Immature natural killer cell (primary cell): ENCODE data around the gene OPHN1. TPM values are rescaled to one million over a fixed set of nuclear protein-coding genes. Genes with fewer than 3 reads are reported as not detected.
"Not testable (repeated sequence)": the region's sequence is repeated elsewhere in the genome, so short reads cannot be mapped to it uniquely, and the experiment has no call there.

Experiments
- DNase-seq, 3 donors: peaks; one replicate each; pipeline ENCODE4 v3.0.0; 2022; ENCODE audit warnings: mixed read lengths in 1 of 3
- H3K27ac Mint-ChIP-seq, 6 donors: one replicate each; pipeline ENCODE4 v1.8.0; 2020; ENCODE audit warnings: mixed read lengths in 6 of 6, mild to moderate bottlenecking in 5 of 6, inconsistent platforms in 4 of 6, moderate library complexity in 3 of 6
- H3K27me3 Mint-ChIP-seq, 3 donors: one replicate each; pipeline ENCODE4 v1.8.0; 2020 to 2021; ENCODE audit warnings: low read depth in 3 of 3, mild to moderate bottlenecking in 3 of 3, mixed read lengths in 3 of 3, moderate library complexity in 3 of 3, inconsistent platforms in 1 of 3
- H3K36me3 Mint-ChIP-seq, 3 donors: one replicate each; pipeline ENCODE4 v1.8.0; 2020; ENCODE audit warnings: mixed read lengths in 3 of 3, inconsistent platforms in 2 of 3, mild to moderate bottlenecking in 2 of 3
- H3K4me1 Mint-ChIP-seq, 2 donors: one replicate each; pipeline ENCODE4 v1.8.0; 2020; ENCODE audit warnings: inconsistent platforms in 2 of 2, mild to moderate bottlenecking in 2 of 2, mixed read lengths in 2 of 2, moderate library complexity in 1 of 2
- H3K4me3 Mint-ChIP-seq, 5 donors: one replicate each; pipeline ENCODE4 v1.8.0; 2020; ENCODE audit warnings: mild to moderate bottlenecking in 5 of 5, mixed read lengths in 5 of 5, inconsistent platforms in 3 of 5, moderate library complexity in 3 of 5
- H3K9me3 Mint-ChIP-seq, 6 donors: one replicate each; pipeline ENCODE4 v1.8.0; 2020; ENCODE audit warnings: mild to moderate bottlenecking in 6 of 6, mixed read lengths in 6 of 6, inconsistent platforms in 4 of 6, moderate library complexity in 3 of 6
- polyA plus RNA-seq, 3 donors: library from polyadenylated mRNA; unstranded; fragments of 300-500 nt; fragmentation: Illumina TruSeq; gene quantifications; one replicate each; pipeline ENCODE4 v1.2.3, GENCODE V29; 2021

Gene OPHN1
- polyA plus RNA-seq, 3 donors from 2014 or later = 0.31 to 0.49 TPM; not detected in 1

DNA sequence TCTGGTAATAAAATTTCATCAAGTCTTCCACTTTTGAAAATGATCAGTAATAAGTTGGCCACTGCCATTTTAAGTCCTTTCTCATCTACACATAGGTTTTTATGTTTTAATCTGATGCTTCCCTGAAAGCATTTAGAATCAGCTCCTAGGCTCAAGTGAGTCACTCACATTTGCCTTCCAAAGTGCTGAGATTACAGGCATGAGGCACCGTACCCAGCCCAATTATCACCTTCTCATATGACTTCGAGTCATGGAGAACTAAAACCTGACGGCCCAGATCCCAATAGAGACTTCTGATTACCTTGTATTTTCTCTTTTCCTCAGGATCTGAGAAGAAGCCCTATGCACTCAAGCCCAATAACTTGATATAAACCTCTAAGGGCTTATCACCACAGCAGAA, 140.8 kb downstream of the OPHN1 start:
- Mint-ChIP-seq H3K27ac (no peak overlapping the region), H3K9me3 (peaks cover 0 to 2% (median 0%) of the 10 kb centered on the region in 6 donors)

DNA sequence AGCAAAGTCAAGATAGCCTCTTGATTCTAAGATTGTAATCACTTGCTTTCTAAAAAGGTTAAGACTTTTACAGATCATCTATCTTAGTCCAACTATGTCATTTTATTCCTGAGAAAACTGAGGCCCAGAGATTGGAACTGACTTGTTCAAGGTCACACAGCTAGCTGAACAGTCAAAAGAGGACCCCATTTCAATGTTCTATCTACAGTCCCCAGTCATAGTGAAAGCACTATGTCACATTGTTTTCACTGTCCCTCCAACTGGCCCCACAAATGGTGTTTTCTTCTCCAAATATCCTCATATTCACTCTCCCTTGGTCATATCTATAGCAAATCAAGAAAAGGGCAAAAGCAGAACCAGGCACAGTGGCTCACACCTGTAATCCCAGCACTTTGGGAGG, 145.2 kb downstream of the OPHN1 start:
- H3K4me1 Mint-ChIP-seq = peaks cover 56 to 62% of the 10 kb centered on the region in 2 donors
- peak overlapping the region in 1 of 5 donors; percentile 77 for H3K4me3 Mint-ChIP-seq
- peaks cover 0 to 2% (median 0%) of the 10 kb centered on the region in 6 donors for H3K9me3 Mint-ChIP-seq
- no peak for DNase-seq
- H3K27me3 Mint-ChIP-seq = peaks cover 3 to 5% (median 5%) of the 10 kb centered on the region in 3 donors
- no peaks in the 10 kb centered on the region for H3K36me3 Mint-ChIP-seq
- H3K27ac Mint-ChIP-seq = peak overlapping the region in 1 of 6 donors; percentile 68

More for the DNA sequence above, 140.8 kb downstream of the OPHN1 start:
- Mint-ChIP-seq H3K4me1 (peaks cover 16 to 20% of the 10 kb centered on the region in 2 donors), H3K4me3 (no peak overlapping the region), H3K27me3 (peaks cover 0 to 2% (median 0%) of the 10 kb centered on the region in 3 donors), H3K36me3 (no peaks in the 10 kb centered on the region)
- DNase-seq = no peak

DNA sequence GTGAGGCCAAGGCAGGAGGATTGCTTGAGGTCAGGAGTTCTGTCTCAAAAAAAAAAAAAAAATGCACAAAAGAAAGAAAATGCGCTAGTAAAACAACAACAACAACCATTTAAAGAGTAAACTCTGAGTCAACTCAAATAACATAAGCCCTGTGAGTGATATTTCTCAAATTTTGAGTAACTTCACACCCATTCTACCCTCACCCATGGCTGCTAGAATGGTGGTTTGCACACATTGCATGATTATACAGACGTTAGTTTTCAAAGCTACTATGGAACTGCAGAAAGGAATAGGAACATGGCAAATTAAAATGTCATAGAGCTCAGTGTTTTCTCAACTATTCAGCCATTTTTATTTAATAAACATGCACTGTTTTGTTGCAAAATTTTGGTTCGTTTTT, 145.9 kb downstream of the OPHN1 start:
- peak overlapping the region in 4 of 6 donors; percentile 0 to 77 (median 36) for H3K27ac Mint-ChIP-seq
- no peaks in the 10 kb centered on the region for H3K36me3 Mint-ChIP-seq
- peaks cover 60 to 69% of the 10 kb centered on the region in 2 donors for H3K4me1 Mint-ChIP-seq
- H3K9me3 Mint-ChIP-seq = peaks cover 0 to 2% (median 0%) of the 10 kb centered on the region in 6 donors
- DNase-seq = peak; percentile 35 to 49 (median 48)
- H3K27me3 Mint-ChIP-seq = peaks cover 5 to 6% (median 5%) of the 10 kb centered on the region in 3 donors
- H3K4me3 Mint-ChIP-seq = peak overlapping the region; percentile 9 to 77 (median 52)

DNA sequence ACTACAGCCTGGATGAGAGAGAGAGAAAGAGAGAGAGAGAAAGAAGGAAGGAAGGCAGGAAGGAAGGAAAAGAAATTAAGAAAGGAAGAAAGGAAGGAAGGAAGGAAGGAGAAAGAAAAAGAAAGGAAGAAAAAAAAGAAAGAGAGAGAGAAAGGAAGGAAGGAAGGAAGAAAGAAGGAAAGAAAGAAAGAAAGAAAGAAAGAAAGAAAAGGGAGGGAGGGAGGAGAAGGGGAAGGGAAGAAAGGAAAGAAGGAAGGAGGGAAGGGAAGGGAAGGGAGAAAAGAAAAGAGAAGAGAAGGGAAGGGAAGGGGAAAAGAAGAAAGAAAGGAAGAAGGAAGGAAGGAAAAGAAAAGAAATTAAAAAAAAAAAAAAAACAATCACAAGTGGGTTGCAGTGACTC, 146.3 kb downstream of the OPHN1 start:
- no peak for DNase-seq
- Mint-ChIP-seq H3K4me3 (peak overlapping the region; percentile 7 to 77 (median 52)), H3K36me3 (no peaks in the 10 kb centered on the region), H3K27me3 (peaks cover 5 to 6% (median 5%) of the 10 kb centered on the region in 3 donors), H3K4me1 (peaks cover 60 to 70% of the 10 kb centered on the region in 2 donors), H3K27ac (peak overlapping the region in 4 of 6 donors; percentile 5 to 77 (median 50)), H3K9me3 (peaks cover 0 to 2% (median 0%) of the 10 kb centered on the region in 6 donors)

DNA sequence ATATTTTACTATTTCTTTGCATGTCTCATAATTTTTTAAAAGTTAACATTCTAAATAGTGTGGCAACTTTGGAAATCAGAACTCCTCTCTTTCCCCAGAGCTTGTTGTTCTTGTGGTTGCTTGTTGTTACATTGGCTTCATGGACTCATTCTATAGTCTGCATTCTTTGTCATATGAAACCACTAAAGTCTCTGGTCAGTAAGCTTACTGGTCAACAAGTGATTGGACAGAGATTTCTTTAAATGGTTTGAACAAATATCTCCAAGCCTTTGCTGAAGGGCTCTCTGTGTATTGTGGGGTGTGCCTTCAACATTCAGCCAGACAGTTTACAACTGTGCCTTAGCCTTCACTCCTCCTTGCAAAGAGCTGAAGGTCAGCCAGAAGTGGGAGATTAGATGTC, 147.2 kb downstream of the OPHN1 start:
- no peak overlapping the region for H3K4me3 Mint-ChIP-seq
- DNase-seq = no peak
- H3K36me3 Mint-ChIP-seq = no peaks in the 10 kb centered on the region
- peaks cover 5 to 7% (median 6%) of the 10 kb centered on the region in 3 donors for H3K27me3 Mint-ChIP-seq
- H3K9me3 Mint-ChIP-seq = peaks cover 0 to 2% (median 0%) of the 10 kb centered on the region in 6 donors
- H3K27ac Mint-ChIP-seq = peak overlapping the region in 1 of 6 donors; percentile 59
- H3K4me1 Mint-ChIP-seq = peaks cover 55 to 61% of the 10 kb centered on the region in 2 donors

DNA sequence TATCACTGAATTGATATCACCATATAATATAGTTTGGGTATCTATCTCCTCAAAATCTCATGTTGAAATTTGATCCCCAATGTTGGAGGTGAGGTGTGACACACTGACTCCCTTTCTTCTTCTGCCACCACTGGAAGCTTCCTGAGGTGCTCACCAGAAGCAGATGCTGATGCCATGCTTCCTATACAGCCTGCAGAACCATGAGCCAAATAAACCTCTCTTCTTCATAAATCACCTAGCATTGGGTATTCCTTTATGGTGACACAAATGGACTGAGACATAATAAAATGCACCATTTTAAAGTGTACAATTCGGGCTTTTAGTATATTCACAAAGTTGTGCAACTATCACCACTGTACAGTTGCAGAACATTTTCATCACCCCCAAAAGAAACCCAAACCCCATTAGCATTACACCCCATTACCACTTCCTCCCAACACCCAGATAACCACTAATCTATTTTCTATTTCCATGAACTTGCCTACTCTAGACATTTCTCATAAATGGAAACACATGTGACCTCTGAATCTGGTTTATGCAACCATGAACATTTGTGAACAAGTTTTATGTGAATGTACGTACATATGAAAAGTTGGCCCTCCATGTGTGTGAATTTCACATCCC, 148.9 kb downstream of the OPHN1 start:
- DNase-seq = peak; percentile 31 to 55 (median 41)
- H3K4me1 Mint-ChIP-seq = peaks cover 55 to 61% of the 10 kb centered on the region in 2 donors

DNA sequence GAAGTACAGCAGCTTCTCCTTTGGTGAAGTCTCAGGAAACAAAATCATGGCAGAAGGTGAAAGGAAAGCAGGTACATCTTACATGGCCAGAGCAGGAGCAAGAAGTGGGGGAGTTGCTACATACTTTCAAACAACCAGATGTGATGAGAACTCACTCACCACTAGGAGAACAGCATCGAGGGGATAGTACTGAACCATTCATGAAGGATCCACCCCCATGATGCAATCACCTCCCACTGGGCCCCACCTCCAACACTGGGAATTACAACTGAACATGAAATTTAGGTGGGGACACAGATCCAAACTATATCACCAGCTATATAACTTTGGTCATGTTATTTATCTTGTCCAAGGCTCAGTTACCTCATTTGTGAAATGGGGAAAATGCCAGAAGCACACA, 159.4 kb downstream of the OPHN1 start:
- no peak for DNase-seq
- H3K36me3 Mint-ChIP-seq = no peaks in the 10 kb centered on the region
- H3K27ac Mint-ChIP-seq = no peak overlapping the region

More for the DNA sequence above, 148.9 kb downstream of the OPHN1 start:
- H3K36me3 Mint-ChIP-seq = peaks cover 0 to 3% (median 0%) of the 10 kb centered on the region in 3 donors
- peaks cover 0 to 2% (median 0%) of the 10 kb centered on the region in 6 donors for H3K9me3 Mint-ChIP-seq
- peaks cover 5 to 7% (median 6%) of the 10 kb centered on the region in 3 donors for H3K27me3 Mint-ChIP-seq
- H3K4me3 Mint-ChIP-seq = peak overlapping the region; percentile 18 to 70 (median 64)
- peak overlapping the region in 4 of 6 donors; percentile 5 to 39 (median 19) for H3K27ac Mint-ChIP-seq

DNA sequence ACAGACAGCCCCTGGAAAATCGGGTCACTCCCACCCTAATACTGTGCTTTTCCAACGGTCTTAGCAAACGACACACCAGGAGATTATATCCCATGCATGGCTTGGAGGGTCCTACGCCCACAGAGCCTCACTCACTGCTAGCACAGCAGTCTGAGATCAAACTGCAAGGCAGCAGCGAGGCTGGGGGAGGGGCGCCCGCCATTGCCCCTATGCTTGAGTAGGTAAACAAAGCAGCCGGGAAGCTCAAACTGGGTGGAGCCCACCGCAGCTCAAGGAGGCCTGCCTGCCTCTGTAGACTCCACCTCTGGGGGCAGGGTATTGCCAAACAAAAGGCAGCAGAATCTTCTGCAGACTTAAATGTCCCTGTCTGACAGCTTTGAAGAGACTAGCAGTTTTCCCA, 168.5 kb downstream of the OPHN1 start:
- DNase-seq, H3K4me1 Mint-ChIP-seq, H3K36me3 Mint-ChIP-seq, H3K27ac Mint-ChIP-seq, H3K4me3 Mint-ChIP-seq, H3K9me3 Mint-ChIP-seq: not testable (repeated sequence)
- H3K27me3 Mint-ChIP-seq = peaks cover 0 to 19% (median 6%) of the 10 kb centered on the region in 3 donors

More for the DNA sequence above, 159.4 kb downstream of the OPHN1 start:
- no peak overlapping the region for H3K4me3 Mint-ChIP-seq
- H3K27me3 Mint-ChIP-seq = peaks cover 2 to 4% (median 2%) of the 10 kb centered on the region in 3 donors
- H3K4me1 Mint-ChIP-seq = no peaks in the 10 kb centered on the region
- no peaks in the 10 kb centered on the region for H3K9me3 Mint-ChIP-seq

DNA sequence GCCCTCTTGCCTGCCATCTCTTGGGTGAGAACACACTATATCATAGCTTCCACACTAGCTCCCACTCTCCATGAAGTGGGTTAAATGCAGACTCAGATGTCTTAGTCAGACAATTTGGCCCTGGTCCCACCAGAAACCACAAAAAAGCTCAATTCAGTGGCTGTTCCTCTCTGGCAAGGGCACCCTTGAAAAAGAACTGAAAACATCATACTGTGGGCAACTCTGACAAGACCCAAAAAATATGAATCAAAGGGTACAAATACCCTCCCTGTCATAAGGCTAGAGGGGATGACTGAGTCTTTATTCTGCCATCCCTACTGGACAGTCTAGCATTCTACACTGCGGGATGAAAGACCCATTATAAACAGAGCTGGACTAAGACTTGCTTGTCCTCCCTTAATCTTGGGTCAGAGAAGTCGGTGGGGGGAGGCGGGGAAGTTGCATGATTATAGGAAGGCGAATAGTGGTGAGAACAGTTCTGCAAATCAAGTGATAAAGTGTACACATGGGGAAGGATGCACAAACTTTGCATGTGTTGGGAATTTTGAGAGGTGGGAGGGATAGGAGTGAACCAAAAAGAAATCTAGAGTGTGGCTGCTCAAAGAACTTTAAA, 172.1 kb downstream of the OPHN1 start:
- Mint-ChIP-seq H3K9me3 (no peaks in the 10 kb centered on the region), H3K36me3 (peaks cover 0 to 8% (median 0%) of the 10 kb centered on the region in 3 donors), H3K27ac (no peak overlapping the region), H3K4me1 (no peaks in the 10 kb centered on the region), H3K4me3 (no peak overlapping the region), H3K27me3 (peaks cover 0 to 24% (median 2%) of the 10 kb centered on the region in 3 donors)
- no peak for DNase-seq

DNA sequence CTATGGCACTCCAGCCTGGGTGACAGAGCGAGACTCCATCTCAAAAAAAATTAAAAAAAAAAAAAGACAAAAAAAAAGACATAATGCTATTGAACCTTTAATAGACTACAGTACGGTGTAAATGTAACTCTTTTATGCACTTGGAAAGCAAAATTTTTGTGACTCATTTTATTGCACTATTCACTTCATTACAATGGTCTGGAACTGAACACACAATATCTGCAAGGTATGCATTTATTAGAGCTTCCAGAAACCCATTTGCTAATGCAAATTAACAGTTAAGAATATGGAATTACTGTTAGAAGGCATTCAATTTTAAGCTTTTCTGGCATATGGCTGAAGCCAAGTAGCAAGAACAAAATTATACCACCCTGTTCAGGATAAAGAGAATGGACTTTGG, 176.3 kb downstream of the OPHN1 start:
- H3K4me3 Mint-ChIP-seq = no peak overlapping the region
- H3K27me3 Mint-ChIP-seq = peaks cover 0 to 20% (median 4%) of the 10 kb centered on the region in 3 donors
- peaks cover 0 to 8% (median 0%) of the 10 kb centered on the region in 3 donors for H3K36me3 Mint-ChIP-seq
- H3K27ac Mint-ChIP-seq = no peak overlapping the region
- H3K9me3 Mint-ChIP-seq = no peaks in the 10 kb centered on the region
- H3K4me1 Mint-ChIP-seq = no peaks in the 10 kb centered on the region
- DNase-seq = no peak

DNA sequence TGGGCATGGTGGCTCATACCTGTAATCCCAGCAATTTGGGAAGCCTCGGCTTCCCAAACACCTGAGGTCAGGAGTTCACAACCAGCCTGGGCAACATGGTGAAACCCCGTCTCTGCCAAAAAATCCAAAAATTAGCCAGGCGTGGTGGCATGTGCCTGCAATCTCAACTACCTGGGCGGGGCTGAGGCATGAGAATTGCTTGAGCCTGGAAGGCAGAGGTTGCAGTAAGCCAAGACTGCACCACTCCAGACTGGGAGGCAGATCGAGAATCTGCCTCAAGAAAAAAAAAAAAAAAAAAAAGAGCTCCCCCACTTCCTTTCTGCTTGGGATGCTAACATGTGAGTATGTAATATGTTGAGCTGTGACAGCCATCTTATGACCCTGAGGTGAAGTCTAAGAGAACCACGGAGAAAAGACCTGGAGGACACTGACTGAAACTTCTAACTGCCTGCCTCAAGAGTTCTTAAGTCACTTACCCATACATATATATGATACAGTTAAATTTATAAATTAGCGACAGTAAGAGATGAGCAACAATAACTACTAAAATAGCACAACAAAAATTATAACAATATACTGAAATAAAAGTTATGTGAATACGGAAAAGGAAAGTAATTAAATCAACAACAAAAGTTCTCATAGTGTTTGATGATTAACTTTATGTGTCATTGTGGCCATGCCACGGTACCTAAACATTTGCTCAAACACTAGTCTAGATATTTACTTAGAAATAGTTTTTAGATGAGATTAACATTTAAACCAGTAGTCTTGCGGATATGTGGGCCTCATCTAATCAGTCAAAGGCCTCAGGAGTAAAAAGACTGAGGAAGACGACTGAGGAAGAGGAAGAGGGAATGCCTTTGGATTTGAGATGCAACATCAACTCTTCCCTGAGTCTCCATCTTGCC, 178.3 kb downstream of the OPHN1 start:
- no peak overlapping the region for H3K4me3 Mint-ChIP-seq
- DNase-seq = no peak
- no peaks in the 10 kb centered on the region for H3K4me1 Mint-ChIP-seq
- H3K36me3 Mint-ChIP-seq = no peaks in the 10 kb centered on the region
- peaks cover 0 to 16% (median 2%) of the 10 kb centered on the region in 3 donors for H3K27me3 Mint-ChIP-seq
- H3K9me3 Mint-ChIP-seq = no peaks in the 10 kb centered on the region
- no peak overlapping the region for H3K27ac Mint-ChIP-seq

DNA sequence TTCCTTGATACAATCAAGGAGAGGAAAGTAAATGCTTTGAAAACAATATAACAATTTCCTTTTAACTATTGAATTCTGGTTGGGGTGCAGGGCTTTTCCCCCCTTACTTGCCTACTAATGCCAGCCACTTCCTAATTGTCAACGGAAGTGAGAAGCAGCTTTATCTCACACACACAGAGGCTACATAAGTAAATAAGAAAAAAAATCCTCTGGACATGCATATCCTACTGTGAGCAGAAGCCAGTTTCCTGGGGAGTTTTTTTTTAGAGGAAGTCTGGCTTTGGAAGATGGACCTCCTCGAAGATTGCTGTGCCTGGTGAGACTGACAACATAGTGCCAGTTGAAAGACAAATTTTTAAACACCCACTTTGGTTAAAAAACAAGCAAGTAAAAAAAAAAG, 180.6 kb downstream of the OPHN1 start:
- H3K27me3 Mint-ChIP-seq = peaks cover 2 to 9% (median 2%) of the 10 kb centered on the region in 3 donors
- H3K9me3 Mint-ChIP-seq = no peaks in the 10 kb centered on the region
- H3K36me3 Mint-ChIP-seq = peaks cover 0 to 3% (median 0%) of the 10 kb centered on the region in 3 donors
- no peak overlapping the region for H3K27ac Mint-ChIP-seq
- H3K4me1 Mint-ChIP-seq = no peaks in the 10 kb centered on the region
- H3K4me3 Mint-ChIP-seq = no peak overlapping the region
- no peak for DNase-seq

DNA sequence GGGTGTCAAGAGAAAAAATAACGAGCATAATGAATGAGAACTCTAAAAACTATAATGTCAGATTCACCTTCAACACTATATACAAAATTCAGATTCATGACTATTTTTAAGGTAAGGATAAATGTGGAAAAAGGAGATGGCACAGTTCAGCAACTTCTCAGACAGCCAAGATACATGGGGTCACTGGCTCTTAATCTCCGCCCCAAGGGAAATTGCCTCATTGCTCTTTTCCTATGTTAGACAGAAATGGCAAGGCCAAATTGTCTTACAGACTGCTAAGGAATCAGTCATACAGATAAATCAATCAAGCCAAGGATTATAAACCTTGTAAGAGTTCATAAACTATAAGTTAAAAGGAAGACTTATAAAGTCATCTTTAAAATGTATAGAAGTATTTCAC, 183.4 kb downstream of the OPHN1 start:
- Mint-ChIP-seq H3K4me3 (no peak overlapping the region), H3K9me3 (no peaks in the 10 kb centered on the region), H3K27me3 (peaks cover 0 to 4% (median 2%) of the 10 kb centered on the region in 3 donors), H3K4me1 (no peaks in the 10 kb centered on the region), H3K36me3 (peaks cover 0 to 4% (median 2%) of the 10 kb centered on the region in 3 donors), H3K27ac (no peak overlapping the region)
- no peak for DNase-seq
